Inflammatory macrophage treated with lipopolysaccharide for 4 hours (primary cell): ENCODE data around the gene ZFAND2A.
"Not testable (repeated sequence)": the region's sequence is repeated elsewhere in the genome, so short reads cannot be mapped to it uniquely, and the experiment has no call there.

Experiments used
- DNase-seq: peaks from one replicate; pipeline ENCODE4 v3.0.0-alpha.2; 2020

Gene ZFAND2A

GRCh38 chr7:1174881-1175596 is 15.0 kb upstream of the ZFAND2A start:
- DNase-seq = no peak

- DNase-seq = no peak
Observed at GRCh38 chr7:1174002-1174401, 14.0 kb upstream of the ZFAND2A start.

GRCh38 chr7:1172666-1173523 is 12.9 kb upstream of the ZFAND2A start:
- no peak for DNase-seq

- not testable (repeated sequence) for DNase-seq
Observed at GRCh38 chr7:1171516-1171915, 11.5 kb upstream of the ZFAND2A start.

- no peak for DNase-seq
Observed at GRCh38 chr7:1170741-1171501, 10.9 kb upstream of the ZFAND2A start.

- DNase-seq = peak; percentile 89
Observed at GRCh38 chr7:1169409-1170368, 9.7 kb upstream of the ZFAND2A start.

- no peak for DNase-seq
Observed at GRCh38 chr7:1168422-1168821, 8.4 kb upstream of the ZFAND2A start.

- DNase-seq = no peak
Observed at GRCh38 chr7:1164436-1164835, 4.4 kb upstream of the ZFAND2A start.

GRCh38 chr7:1163121-1163520 is 3.1 kb upstream of the ZFAND2A start:
- no peak for DNase-seq

- DNase-seq = peak; percentile 33
Observed at GRCh38 chr7:1160670-1161021, 650 bp upstream of the ZFAND2A start.

GRCh38 chr7:1159231-1159630 is 765 bp downstream of the ZFAND2A start:
- not testable (repeated sequence) for DNase-seq

GRCh38 chr7:1158203-1159126 is 1.5 kb downstream of the ZFAND2A start:
- DNase-seq = no peak

- DNase-seq = peak; percentile 71
Observed at GRCh38 chr7:1156782-1157535, 3.0 kb downstream of the ZFAND2A start.

- not testable (repeated sequence) for DNase-seq
Observed at GRCh38 chr7:1155818-1156781, 3.9 kb downstream of the ZFAND2A start.

- no peak for DNase-seq
Observed at GRCh38 chr7:1154172-1154739, 5.7 kb downstream of the ZFAND2A start.

GRCh38 chr7:1152492-1152891 is 7.5 kb downstream of the ZFAND2A start:
- DNase-seq = no peak

GRCh38 chr7:1151653-1152425 is 8.2 kb downstream of the ZFAND2A start:
- DNase-seq = no peak

GRCh38 chr7:1151156-1151555 is 8.8 kb downstream of the ZFAND2A start:
- DNase-seq = no peak
